Measurements from ENCODE around the gene KCNIP3.
"Not testable (repeated sequence)": the region's sequence is repeated elsewhere in the genome, so short reads cannot be mapped to it uniquely, and the experiment has no call there.

Gene KCNIP3

DNA sequence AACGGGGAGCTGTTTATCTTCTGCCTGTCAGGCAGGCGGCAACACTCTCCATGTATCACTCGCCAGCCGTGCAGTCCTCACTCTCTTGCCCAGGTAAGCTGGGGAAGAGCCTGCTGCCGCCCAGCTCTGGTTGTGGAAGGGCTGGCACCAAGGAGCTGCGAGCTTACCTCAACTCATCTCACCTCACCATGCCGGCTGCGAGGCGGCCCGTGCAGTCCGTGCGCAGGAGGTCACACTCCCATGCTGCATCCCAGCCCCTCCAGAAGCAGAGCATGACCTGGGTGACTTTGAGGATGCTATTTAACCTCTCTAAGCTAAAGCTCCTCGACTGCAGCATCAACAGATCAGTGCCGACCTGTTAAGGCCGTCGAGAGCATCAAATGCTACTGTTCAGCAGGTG, 118.4 kb downstream of the KCNIP3 start:
- DNase-seq (ENCODE audit: low spot score): not testable (repeated sequence)

- not testable (repeated sequence) for DNase-seq (ENCODE audit: low spot score)
Observed at GRCh38 chr2:95427196-95427867, 130.2 kb downstream of the KCNIP3 start.

- not testable (repeated sequence) for DNase-seq (ENCODE audit: low spot score)
Observed at GRCh38 chr2:95429748-95430467, 132.8 kb downstream of the KCNIP3 start.

- DNase-seq (ENCODE audit: low spot score): not testable (repeated sequence)
Observed at GRCh38 chr2:95433373-95433772, 136.2 kb downstream of the KCNIP3 start.

DNA sequence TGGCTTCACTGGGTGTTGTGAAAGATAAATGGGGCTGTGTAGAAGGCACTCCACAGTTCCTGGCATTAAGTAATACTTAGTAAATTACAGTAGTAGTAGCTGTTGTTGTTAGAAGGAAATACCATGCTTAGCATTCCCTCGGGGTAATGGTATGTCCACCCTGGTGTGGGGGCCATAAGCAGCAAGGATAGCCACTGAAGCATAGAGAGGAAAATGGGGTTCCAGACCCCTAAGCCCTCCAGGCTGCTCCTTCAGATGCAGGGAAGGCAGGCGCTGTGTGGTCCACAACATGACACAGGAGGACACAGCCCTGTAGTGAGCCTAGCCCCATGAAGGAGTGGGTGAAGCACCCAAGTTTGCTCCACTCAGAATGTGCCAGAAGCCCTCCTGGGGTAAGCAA, 136.8 kb downstream of the KCNIP3 start:
- DNase-seq (ENCODE audit: low spot score): not testable (repeated sequence)

GRCh38 chr2:95434507-95435076, 137.4 kb downstream of the KCNIP3 start:
- DNase-seq (ENCODE audit: low spot score): not testable (repeated sequence)

GRCh38 chr2:95435162-95435871, 138.2 kb downstream of the KCNIP3 start:
- DNase-seq (ENCODE audit: low spot score): not testable (repeated sequence)
